WTC11 (cell line): ENCODE results near the gene PSMC3. TPM values are rescaled to one million over a fixed set of nuclear protein-coding genes. Genes with fewer than 3 reads are reported as not detected.

Experiments
- CTCF ChIP-seq: fragments of 200-600 bp; IDR thresholded peaks from 2 replicates; pipeline ENCODE4 v1.8.0; 2022; ENCODE audit warnings: antibody characterized with exemption
- ESRRA ChIP-seq: sonication (generic); formaldehyde crosslinking; IDR thresholded peaks from 2 replicates; pipeline ENCODE4 v1.8.1; 2022; ENCODE audit warnings: mild to moderate bottlenecking, missing genetic modification reagents, borderline replicate concordance
- FOXK1 ChIP-seq: sonication (generic); formaldehyde crosslinking; IDR thresholded peaks from 2 replicates; pipeline ENCODE4 v1.8.0; 2022; ENCODE audit warnings: mild to moderate bottlenecking, moderate library complexity, missing genetic modification reagents
- FOXP4 ChIP-seq: sonication (generic); formaldehyde crosslinking; IDR thresholded peaks from 2 replicates; pipeline ENCODE4 v1.8.0; 2022; ENCODE audit warnings: mild to moderate bottlenecking, missing genetic modification reagents
- GABPB1 ChIP-seq: sonication (generic); formaldehyde crosslinking; IDR thresholded peaks from 2 replicates; pipeline ENCODE4 v1.8.1; 2023; ENCODE audit warnings: mild to moderate bottlenecking, missing genetic modification reagents
- MXD4 ChIP-seq: fragments of 250-450 bp; sonication (Bioruptor Pico); IDR thresholded peaks from 2 replicates; pipeline ENCODE4 v1.8.0; 2021; ENCODE audit warnings: mild to moderate bottlenecking, moderate library complexity, borderline replicate concordance
- NFYB ChIP-seq: sonication (generic); formaldehyde crosslinking; conservative IDR thresholded peaks from 2 replicates; pipeline ENCODE4 v1.8.0; 2022; ENCODE audit warnings: low read depth, missing genetic modification reagents
- SOX15 ChIP-seq: fragments of 250-450 bp; sonication (Bioruptor Pico); IDR thresholded peaks from 2 replicates; pipeline ENCODE4 v1.9.0; 2021; ENCODE audit warnings: mild to moderate bottlenecking
- USF1 ChIP-seq: sonication (generic); formaldehyde crosslinking; IDR thresholded peaks from 2 replicates; pipeline ENCODE4 v1.8.0; 2022; ENCODE audit warnings: mild to moderate bottlenecking, missing genetic modification reagents
- USF2 ChIP-seq: sonication (generic); formaldehyde crosslinking; IDR thresholded peaks from 2 replicates; pipeline ENCODE4 v1.8.1; 2023; ENCODE audit warnings: mild to moderate bottlenecking, missing genetic modification reagents, moderate library complexity
- ZNF532 ChIP-seq: fragments of 250-450 bp; sonication (Bioruptor Pico); IDR thresholded peaks from 2 replicates; pipeline ENCODE4 v1.9.0; 2021; ENCODE audit warnings: mild to moderate bottlenecking, borderline replicate concordance
- ZSCAN18 ChIP-seq: fragments of 250-450 bp; sonication (Bioruptor Pico); IDR thresholded peaks from 2 replicates; pipeline ENCODE4 v2.1.2; 2022; ENCODE audit warnings: mild to moderate bottlenecking, moderate library complexity
- total RNA-seq: library from RNA; stranded (reverse); gene quantifications from 3 replicates; pipeline ENCODE4 v1.2.3, GENCODE V29; 2021
- TF ChIP-seq, protein P1 (sequence below): sonication (generic); formaldehyde crosslinking; IDR thresholded peaks from 2 replicates; pipeline ENCODE4 v1.8.1; 2022; ENCODE audit warnings: low read depth, mild to moderate bottlenecking, moderate library complexity, missing genetic modification reagents, borderline replicate concordance

The PSMC3 gene
- total RNA-seq, 1 experiment from 2014 or later: 162 TPM

GRCh38 chr11:47388697-47389576, 37.3 kb downstream of the PSMC3 start (continued):
- TF ChIP-seq FOXP4 (CRISPR knock-in tag) (no peak), SOX15 (CRISPR knock-in tag) (no peak), FOXK1 (CRISPR knock-in tag) (no peak), GABPB1 (no peak), USF2 (CRISPR knock-in tag) (no peak), NFYB (CRISPR knock-in tag) (no peak), CTCF (no peak), MXD4 (CRISPR knock-in tag) (no peak), USF1 (CRISPR knock-in tag) (no peak), ESRRA (CRISPR knock-in tag) (no peak), ZNF532 (CRISPR knock-in tag) (no peak), ZSCAN18 (CRISPR knock-in tag) (no peak)
- TF ChIP-seq, protein P1, sequence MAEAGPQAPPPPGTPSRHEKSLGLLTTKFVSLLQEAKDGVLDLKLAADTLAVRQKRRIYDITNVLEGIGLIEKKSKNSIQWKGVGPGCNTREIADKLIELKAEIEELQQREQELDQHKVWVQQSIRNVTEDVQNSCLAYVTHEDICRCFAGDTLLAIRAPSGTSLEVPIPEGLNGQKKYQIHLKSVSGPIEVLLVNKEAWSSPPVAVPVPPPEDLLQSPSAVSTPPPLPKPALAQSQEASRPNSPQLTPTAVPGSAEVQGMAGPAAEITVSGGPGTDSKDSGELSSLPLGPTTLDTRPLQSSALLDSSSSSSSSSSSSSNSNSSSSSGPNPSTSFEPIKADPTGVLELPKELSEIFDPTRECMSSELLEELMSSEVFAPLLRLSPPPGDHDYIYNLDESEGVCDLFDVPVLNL (CRISPR knock-in tag): no peak
- TF ChIP-seq, all 79 proteins: peak for 0
